KBM-7 (cell line): ENCODE measurements around the gene DUSP23.

ENCODE experiments used
- DNase-seq: peaks from one replicate; pipeline ENCODE4 v3.0.0-alpha.2; 2015
- in situ Hi-C: fragments of 300-500 bp; cut with MboI; formaldehyde crosslinking; loops from 2 replicates; pipeline ENCODE4 v1.14.3; 2020; ENCODE audit warnings: low sequenced_read_pairs, low pct_unique_long_range_greater_than_20kb, mixed read lengths

Gene DUSP23

GRCh38 chr1:159780583-159781582 lies at the start of gene DUSP23:
TSS of gene DUSP23 (plus strand) at chr1:159780962. CDS start at chr1:159781101, 139 bp downstream.
- DNase-seq: peak; percentile 99
- in situ Hi-C loops: no loop called here

DNA sequence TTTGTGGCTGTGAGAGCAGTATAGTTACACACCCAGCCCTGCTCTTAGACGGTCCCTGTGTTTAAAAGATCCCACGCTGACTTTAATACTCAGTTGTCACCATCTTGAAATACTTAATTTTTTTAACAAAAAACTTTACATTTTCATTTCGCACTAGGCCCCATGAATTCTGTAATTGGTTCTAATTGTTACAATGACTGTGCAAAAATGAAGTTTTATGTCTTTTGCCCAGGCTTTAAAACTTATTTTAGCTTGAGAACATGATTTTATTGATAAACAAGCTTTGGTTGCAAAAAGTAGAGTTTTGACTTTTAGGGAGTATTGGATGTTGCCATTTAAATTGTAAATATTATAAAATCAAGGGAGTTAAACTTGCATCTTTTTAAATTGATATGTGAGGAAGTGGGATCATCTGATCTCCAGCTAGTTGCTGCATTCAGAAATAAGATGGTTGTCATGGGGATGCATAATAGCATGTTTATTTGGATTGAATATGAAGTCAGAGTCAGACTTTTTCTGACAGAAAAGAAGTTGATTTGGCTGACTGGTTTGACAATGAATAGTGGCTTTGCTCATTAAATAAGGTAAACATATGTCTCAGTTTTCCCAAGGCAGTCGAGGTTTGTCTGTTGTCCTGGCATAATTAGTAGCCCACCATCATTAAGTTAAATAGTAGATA lies 43.4 kb upstream of the DUSP23 start:
- in situ Hi-C loops: no loop called here
- DNase-seq: no peak

GRCh38 chr1:159743651-159744410 lies 36.9 kb upstream of the DUSP23 start:
- no peak for DNase-seq
- in situ Hi-C loops: no loop called here

GRCh38 chr1:159746666-159747065 lies 34.1 kb upstream of the DUSP23 start:
- peak; percentile 56 for DNase-seq
- in situ Hi-C loops: no loop called here

GRCh38 chr1:159748370-159748769 lies 32.4 kb upstream of the DUSP23 start:
- in situ Hi-C loops: no loop called here
- no peak for DNase-seq

GRCh38 chr1:159749630-159750029 lies 31.1 kb upstream of the DUSP23 start:
- in situ Hi-C loops: no loop called here
- DNase-seq: no peak

DNA sequence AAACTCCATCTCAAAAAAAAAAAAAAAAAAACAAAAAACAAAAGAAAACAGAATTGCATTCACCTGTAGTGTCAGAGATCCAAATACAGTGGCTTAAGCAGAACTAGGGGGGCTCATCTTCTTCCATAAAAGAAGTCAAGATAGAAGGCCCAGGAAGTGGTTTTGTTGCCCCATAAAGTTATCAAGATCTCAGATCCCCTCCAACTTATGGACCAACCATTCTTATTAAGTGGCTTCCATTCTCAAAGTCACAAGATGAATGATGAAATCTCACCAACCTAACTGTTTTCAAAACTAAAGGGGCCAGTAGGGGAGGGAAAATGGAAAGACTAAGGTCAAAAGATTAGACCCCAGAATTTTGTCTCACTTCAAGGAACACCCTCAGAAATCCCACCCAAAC lies 30.1 kb upstream of the DUSP23 start:
- no peak for DNase-seq
- in situ Hi-C loops: no loop called here

DNA sequence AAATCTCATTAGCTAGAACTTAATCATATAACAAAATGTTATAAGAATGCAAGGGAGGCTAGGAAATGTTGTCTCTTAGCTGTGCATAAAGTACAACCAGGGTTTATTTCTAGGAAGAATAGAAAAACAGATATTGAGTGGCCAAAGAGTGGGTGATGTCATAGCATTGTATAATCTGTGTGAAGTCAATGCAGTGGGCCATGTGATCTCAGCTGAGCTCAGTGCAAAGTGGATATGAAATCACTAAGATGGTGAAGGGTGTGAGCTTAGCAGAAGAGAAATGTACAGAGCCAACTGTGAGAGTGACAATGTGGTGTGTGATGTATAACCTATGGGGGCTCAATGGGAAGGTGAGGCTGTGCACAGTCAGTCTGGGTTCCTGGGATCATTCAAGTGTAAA lies 29.7 kb upstream of the DUSP23 start:
- in situ Hi-C loops: no loop called here
- no peak for DNase-seq

- DNase-seq: no peak
- in situ Hi-C loops: no loop called here
Observed at GRCh38 chr1:159752135-159752580, 28.6 kb upstream of the DUSP23 start.

DNA sequence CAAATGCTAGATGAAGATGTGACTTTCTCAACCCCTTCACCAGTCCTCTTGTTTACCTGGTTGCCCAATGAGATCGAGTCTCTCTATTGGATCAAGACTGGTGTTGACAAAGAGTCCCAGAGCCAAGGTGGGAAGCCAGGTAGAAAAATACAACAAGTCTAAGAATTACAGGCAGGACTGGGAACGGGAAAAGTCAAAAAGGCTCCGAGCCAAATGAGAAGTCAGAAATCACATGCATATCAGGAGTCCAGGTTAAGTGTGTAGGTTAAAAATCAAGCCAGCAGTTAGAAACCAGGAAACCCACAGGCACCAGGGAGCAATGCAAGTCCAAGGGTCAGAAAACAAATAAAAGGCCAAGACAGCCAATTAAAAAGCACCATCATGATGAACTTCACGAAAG lies 27.4 kb upstream of the DUSP23 start:
- in situ Hi-C loops: no loop called here
- no peak for DNase-seq

GRCh38 chr1:159755451-159756007 lies 25.2 kb upstream of the DUSP23 start:
- in situ Hi-C loops: no loop called here
- peak; percentile 31 for DNase-seq

DNA sequence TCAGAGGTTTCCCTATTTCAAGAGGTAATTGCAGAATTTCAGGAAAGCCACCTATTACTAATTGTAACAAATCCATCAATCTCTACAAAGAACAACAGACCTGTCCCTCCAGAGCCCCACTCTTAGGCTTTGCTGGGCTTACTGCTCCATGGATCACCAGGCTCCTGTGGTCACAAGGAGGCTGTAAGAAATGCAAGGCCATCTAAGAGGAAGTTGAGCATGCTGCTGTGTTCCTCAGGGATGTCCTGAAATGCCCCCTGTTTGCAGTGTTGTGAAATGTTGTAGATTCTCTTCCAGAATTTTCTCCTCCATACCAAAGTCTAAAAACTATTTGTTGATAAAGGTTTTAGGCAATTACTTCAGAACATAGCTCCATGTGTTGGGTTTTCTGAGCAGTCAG lies 24.4 kb upstream of the DUSP23 start:
- in situ Hi-C loops: no loop called here
- DNase-seq: peak; percentile 69

DNA sequence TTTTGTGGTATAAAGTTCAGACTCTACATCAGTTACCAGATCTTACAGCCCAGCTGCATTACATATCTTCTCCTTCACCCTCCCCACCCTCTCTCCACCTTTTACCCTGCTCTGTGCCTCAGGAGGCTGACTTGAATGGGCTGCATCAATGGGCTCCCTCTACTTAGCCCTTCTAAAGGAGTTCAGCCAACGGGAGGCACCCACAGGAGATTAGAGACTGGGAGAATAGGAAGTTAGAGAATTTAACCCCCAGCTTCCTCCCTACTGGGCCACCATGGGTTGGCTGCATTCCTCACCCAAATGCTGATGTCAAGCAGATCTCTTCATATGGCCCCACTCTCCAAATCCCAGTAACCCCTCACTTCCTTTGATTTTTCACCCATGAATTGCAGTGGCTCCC lies 17.1 kb upstream of the DUSP23 start:
- no peak for DNase-seq
- in situ Hi-C loops: no loop called here

DNA sequence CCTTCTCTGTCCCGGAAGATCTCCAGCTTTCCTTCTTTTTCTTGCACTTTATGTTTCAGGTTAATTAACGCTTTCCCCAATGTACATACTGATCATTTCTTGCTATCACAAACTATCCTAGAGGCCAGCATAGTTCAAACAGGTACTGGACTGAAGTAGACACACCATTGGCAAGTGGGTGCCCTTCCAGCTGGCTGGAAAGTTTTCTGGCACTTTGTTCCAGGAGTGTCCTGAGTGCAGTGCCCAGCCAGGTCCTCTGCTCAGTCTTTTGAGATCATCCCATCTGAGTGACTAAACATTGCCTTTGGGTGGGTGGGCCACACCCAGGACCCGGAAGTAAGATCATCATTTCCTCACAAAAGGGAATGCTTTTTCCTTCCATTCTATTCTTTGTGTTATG lies 15.0 kb upstream of the DUSP23 start:
- in situ Hi-C loops: no loop called here
- no peak for DNase-seq

- in situ Hi-C loops: no loop called here
- no peak for DNase-seq
Observed at GRCh38 chr1:159771127-159771895, 9.5 kb upstream of the DUSP23 start.

DNA sequence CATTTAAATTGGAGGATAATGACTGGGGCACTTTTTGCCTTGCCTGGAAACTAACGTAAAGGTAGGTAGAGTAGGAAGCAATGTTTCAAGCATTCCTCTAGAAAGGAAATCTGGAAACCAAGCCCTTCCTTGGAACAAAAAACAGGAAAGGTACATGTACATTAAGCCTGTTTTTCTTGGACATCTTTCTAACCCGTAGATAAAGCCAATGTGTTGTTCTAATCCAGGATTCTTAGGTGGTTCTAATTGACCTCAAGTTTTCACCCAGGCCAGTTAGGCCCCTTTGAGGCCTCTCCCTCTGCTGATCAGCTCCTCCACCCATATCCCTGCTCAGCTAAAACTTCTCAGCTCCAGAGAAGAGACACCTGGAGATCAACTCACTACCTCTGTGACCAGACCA lies 6.3 kb upstream of the DUSP23 start:
- no peak for DNase-seq
- in situ Hi-C loops: no loop called here

DNA sequence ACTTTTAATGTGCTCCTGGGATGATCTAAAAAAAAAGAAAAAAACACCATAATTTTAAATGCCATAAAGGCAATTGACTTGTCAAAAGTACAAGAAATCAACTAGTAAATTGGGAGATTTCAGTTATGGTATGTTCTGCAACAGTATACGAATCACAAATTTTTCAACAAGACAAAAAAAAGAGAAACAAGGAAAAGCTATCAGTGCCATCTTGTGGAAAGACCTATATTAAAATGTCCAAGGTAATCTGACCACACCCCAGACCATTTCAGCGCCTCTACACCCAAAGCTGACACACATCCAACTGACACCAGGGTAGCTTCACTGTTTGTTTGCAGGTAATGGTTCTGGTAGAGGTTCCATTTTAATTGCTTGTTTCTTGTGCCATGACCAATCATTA lies 5.0 kb upstream of the DUSP23 start:
- in situ Hi-C loops: no loop called here
- peak; percentile 26 for DNase-seq

GRCh38 chr1:159778266-159778665 lies 2.5 kb upstream of the DUSP23 start:
- DNase-seq: no peak
- in situ Hi-C loops: no loop called here

- DNase-seq: no peak
- in situ Hi-C loops: no loop called here
Observed at GRCh38 chr1:159779403-159779851, 1.3 kb upstream of the DUSP23 start.
